Stimulated activated CD8-positive, alpha-beta memory T cell treated with anti-CD3 and anti-CD28 coated beads, Interleukin-12 subunit alpha, Interleukin-12 subunit beta, amount 100 ng/mL, for 24 hours (primary cell): ENCODE data around the gene ROR2.

Experiments used
- DNase-seq: peaks from one replicate; pipeline ENCODE4 v3.0.0-alpha.2; 2020; ENCODE audit errors: extremely low read depth

Gene ROR2

DNA sequence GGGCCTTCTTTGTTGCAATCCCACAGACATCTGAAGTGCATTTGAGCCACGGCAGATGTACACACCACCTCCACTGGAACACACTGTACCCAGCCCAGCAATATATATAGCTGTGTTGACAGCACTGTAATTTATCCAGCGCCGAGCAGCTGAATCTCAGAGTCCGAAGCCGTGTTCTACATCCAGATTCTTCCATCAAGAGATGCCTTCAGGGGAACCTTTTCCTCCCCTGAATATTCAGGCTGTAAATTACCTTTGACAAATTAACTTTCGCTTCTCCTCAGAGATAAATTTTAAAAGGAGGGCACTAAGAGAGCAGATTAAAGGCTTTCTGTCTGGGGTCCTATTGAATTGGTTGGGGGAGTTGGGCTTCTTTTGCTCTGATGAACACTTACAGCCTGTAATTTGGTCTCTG lies 76.4 kb downstream of the ROR2 start:
- DNase-seq, result no peak

- DNase-seq, result no peak
Measured at GRCh38 chr9:91868732-91869391, 81.2 kb downstream of the ROR2 start.

GRCh38 chr9:91867740-91868139 lies 82.3 kb downstream of the ROR2 start:
- no peak for DNase-seq

GRCh38 chr9:91865041-91865440 lies 85.0 kb downstream of the ROR2 start:
- no peak for DNase-seq

GRCh38 chr9:91864380-91864779 lies 85.6 kb downstream of the ROR2 start:
- no peak for DNase-seq

DNA sequence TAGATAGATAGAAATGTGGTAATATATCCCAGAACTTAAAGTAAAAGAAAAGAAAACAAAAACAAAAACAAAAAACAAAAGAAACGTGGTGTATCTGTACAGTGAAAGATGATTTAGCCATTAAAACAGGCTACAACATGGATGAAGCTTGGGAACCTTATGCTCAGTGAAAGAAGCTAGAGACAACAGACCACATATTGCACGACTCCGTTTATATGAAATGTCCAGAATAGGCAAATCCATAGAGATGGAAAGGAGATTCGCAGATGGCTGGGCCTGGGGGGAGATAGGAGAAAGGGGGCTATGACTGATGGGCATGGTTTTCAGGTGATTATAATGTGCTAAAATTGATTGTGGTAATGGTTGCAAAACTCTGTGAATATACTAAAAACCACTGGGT lies 86.6 kb downstream of the ROR2 start:
- DNase-seq, result no peak

DNA sequence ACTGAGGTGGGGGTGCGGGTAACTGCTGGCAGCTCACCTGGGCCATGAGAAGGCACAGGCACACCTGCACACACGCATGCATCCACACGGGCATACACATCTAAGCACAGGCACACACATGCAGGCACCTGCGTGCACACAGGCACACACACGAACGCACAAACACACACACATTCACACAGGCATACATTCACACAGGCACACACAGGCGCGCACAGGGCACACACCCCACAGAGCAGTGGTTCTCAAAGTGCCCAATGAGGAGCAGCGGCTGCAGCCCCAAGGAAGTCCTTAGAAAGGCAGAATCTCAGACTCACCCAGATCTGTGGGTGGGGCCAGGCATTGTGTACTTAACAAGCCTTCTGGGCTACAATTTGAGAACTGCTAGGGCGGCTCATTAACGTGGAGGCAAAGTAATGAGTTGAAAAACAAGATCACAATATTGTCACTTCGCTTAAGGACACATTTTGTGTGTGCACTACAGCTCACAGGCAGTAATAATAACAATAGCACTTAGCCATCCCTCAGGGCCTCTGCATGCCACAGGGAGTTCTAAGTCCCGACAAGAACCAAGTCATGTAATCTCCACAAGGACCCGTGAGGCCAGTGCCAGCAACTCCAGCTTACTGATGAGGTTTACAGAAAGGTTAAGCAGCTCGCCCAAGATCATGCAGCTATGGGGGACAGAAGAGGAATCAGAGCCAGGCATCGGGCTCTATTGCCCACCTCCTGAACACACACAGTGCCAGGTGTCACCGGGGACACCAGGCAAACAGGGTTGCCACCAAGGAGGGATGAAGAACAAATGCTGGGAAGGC lies 91.6 kb downstream of the ROR2 start:
- no peak for DNase-seq

DNA sequence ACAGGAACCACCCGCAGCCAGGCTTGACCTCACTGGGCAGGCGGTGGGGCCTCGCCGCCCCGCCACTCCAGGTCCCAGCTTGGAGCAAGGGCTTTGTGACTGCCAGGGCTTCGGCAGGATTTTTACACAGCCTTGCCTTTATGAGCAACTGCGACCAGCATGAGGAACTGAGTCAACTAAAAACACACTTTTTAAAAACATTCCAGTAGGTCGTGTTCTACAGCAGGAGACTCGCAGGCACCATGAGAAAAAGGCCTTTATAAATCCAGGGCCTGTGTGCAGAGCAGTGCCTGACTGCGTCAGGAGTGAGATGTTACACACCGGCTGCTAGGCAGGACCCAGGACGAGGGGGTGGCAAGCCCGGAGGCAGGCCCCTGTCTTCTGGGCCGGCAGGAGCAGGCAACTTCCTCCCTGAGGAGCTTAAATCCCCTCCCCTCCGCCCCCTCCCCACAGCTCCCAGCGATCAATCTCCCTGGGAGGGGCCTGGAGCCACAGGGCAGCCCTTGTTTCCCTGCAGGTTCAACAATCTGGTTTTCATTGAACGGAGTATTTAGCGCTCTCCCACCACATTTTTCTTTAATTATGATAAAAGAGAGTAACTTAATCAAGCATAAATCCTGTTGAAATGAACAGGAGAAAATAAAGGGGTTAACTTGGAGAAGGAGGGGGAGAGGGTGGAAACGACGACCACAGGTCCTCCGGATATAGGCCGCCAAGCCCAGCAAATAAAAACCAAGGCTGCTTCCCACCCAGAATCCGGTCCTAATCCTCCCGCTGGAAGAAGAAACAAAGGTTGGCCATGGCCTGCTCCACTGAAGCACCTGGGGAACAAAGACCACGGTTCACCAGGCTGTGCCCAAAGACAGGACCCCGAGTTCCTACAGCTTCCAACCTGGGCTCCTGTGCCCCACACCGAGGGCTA lies 92.5 kb downstream of the ROR2 start:
- no peak for DNase-seq

- DNase-seq, result no peak
Measured at GRCh38 chr9:91856419-91856818, 93.6 kb downstream of the ROR2 start.

GRCh38 chr9:91855196-91855595 lies 94.8 kb downstream of the ROR2 start:
- DNase-seq, result no peak

- no peak for DNase-seq
Measured at GRCh38 chr9:91852801-91853347, 97.2 kb downstream of the ROR2 start.

DNA sequence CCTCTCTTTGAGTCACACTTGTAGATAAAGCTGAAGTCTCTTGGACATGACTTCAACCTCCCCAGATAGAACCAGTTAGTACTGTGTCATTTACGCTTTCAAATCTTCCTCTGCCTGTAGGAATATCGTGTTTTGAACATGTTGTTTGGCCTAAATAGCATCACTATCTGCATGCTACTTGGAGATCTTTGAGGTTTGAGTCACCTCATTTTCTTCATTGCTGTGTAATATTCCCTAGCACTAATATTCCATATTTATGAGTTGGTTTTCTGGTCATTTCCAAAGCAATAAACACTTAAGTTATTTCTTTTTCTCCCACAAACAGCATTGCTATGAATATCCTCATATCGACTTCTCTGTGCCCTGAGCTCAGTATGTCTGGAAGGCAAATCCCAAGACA lies 100.3 kb downstream of the ROR2 start:
- DNase-seq, result no peak

DNA sequence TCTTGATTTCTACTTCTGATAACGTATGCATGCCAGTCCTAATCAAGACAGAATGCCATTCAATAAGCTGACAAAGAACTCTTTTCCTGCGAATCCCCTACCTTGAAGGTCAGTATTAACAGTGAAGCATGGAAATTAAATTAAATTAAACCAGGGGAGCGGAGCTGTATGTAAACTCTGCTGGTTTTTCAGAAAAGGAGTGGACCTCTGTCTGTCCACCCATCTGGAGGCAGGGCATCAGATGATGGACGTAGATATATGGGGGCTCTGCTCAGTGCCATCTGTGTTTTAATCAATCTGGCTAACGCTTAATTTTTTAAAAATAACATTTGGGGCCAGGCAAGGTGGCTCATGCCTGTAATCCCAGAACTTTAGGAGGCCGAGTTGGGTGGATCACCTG lies 101.9 kb downstream of the ROR2 start:
- DNase-seq, result no peak

DNA sequence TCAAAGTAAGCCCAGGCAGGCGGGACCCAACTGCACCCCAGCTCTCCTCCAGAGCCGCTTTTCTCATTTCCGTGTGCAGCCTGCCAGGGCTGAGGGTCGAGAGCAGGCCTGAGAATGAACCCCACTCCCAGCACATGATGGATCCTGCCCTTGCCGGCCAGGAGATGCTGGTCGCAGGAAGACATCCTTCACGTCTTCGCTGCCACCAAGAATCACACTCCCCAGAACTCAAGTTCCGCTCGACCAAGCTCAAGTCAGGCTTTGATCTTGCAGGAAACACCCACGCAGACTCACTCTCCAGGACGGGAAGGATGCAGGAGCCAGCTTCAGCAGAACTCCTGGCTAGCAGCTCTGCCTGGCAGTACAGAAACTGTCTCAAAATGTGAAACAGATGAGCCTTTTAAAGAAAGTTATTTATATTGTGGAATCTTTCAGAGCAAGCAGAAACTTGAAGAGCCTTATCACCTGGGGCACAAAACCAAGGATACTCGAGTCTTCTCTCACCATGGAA lies 102.4 kb downstream of the ROR2 start:
- no peak for DNase-seq

DNA sequence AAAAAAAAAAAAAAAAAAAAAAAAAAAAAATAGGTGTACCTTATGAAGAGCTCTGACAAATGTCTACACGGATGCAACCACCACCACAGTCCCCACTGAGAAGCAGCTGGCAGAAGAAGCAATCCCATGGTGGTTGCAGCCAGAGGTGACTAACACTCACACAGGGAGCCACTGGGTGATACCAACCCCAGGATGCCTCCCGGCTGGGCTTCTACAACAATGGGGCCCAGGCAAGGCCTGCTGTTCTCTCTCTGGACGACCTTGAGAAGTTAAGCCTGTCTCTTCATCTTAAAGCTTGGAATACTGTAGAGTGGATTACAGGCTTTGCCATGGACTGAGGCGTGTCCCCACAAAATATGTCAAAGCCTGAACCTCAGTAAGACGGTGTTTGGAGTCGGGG lies 104.1 kb downstream of the ROR2 start:
- DNase-seq, result no peak

- DNase-seq, result no peak
Measured at GRCh38 chr9:91844701-91845291, 105.2 kb downstream of the ROR2 start.

DNA sequence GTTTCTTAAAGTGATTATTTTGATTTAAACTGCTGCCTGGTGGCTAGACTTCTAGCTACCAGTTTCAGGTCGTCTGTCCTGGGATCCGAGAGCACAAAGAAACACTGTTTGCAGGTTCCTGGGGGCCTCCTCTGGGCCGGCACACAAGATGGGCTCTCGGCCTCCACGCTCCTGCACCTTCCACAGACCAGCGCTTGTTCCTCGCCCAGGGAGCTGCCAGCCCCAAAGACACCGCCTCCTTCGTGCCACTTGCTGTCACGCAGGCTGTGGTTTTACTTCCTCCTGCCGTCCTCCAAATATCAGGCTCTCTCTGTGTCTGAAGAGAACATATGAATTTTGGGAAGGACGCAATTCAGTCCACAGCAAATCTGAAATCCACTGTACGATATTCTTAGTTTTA lies 105.8 kb downstream of the ROR2 start:
- no peak for DNase-seq

DNA sequence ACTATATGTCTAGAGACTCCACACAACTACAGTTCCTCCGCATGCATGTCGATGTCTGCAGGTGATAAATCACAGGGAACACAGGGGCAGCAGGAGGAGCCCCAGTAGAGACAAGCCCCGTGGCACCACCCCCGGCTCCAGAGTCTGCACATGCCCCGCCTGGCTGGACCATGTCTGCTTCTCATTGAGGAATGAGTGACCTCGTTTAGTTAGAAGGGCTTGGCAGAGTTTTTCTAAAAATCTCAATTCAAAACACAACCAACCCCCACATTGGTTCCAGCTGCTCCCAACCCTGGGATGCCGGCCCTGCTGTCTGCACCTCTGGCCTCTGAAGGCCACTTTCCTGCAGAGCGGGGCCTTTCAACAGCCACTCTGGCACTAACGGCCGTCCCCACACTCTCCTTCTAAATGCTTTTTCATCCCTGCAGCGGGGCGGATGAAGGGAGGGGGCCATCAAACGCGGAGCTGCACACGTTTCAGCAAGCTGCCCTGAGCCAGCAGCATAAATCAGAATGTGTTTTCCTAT lies 106.3 kb downstream of the ROR2 start:
- DNase-seq, result no peak

DNA sequence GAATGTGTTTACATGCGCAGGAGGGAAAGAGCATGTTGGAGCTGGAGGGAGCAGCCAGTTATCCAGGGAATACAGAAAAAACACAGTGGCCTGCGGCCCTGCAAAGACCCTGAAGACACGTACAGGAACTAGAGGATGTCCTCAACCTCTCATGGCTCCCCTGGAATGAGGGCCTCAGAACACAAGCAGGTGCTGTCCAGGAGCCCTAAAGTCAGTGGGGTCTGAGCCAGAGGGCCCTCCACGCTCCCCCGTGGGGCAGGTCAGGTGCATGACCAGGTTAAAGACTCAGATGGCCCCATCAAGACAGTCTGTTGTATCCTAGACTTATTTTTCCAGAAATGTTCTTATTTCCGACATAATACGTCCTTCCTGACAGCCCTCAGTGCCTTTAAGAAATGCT lies 106.9 kb downstream of the ROR2 start:
- DNase-seq, result no peak

DNA sequence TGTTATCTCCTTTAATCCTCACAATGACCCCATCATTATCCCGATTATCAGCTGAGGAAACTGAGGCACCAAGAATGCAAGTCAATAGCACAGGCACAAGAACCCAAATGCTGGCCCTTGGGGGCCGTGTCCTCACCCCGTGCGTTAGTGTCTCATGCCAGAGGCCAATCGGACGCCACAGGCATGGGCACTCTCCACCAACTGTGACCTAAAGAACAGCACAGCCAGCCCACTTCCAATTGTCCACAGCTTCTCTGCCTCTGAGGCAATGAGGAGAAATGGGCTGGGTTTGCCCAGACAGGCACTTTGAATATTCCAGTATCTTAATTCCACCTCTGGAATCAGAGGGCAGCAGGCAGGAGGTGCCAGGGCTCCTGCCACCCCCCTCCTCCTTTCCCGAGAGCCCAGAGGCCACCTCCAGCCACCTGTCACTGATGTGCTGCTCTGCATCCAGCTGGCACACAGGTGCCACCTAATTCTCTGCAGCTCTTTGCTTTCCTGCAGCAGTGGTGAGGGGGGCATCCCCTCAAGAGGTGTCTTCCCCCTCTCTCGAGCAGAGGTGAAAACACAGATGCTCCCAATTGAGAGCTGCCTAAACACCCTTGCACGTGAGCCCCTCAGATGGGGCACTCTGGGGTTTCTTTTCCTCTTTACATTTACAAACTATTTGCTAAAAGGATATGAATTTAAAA lies 107.5 kb downstream of the ROR2 start:
- no peak for DNase-seq

DNA sequence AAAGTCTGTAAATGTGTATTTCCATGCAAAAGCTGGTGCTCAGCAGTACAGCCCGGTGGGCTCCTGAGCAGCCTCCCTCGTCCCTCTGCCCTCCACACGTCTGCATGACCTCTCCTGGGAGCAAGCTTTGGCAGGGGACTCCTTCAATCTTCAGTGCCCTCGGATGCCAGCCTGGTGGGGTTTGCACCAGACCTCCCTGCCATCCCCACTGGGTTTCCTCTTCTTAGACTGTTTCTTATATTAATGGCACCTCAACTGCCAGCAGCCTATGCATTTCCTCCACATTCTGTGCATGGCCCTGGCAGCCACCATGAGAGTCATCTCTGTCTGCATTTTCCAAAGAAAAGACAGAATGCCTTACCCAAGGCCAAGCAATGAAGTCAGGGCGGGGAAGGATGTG lies 108.4 kb downstream of the ROR2 start:
- DNase-seq, result no peak
